HS-5 (cell line): ENCODE measurements around the gene CFAP206.
"Not testable (repeated sequence)": the region's sequence is repeated elsewhere in the genome, so short reads cannot be mapped to it uniquely, and the experiment has no call there.

Experiments used
- DNase-seq: peaks from one replicate; pipeline ENCODE4 v3.0.0-alpha.2; 2012; ENCODE audit warnings: low read depth

Gene CFAP206

GRCh38 chr6:87420360-87420759 lies 12.6 kb downstream of the CFAP206 start:
- DNase-seq, result no peak

GRCh38 chr6:87421576-87421975 lies 13.8 kb downstream of the CFAP206 start:
- no peak for DNase-seq

- no peak for DNase-seq
Measured at GRCh38 chr6:87426789-87427188, 19.0 kb downstream of the CFAP206 start.

GRCh38 chr6:87430499-87430898 lies 22.7 kb downstream of the CFAP206 start:
- no peak for DNase-seq

GRCh38 chr6:87431263-87431662 lies 23.5 kb downstream of the CFAP206 start:
- DNase-seq, result peak; percentile 60

- DNase-seq, result no peak
Measured at GRCh38 chr6:87436435-87436834, 28.7 kb downstream of the CFAP206 start.

- no peak for DNase-seq
Measured at GRCh38 chr6:87441711-87442110, 33.9 kb downstream of the CFAP206 start.

GRCh38 chr6:87444362-87444761 lies 36.6 kb downstream of the CFAP206 start:
- no peak for DNase-seq

GRCh38 chr6:87465051-87465450 lies 57.3 kb downstream of the CFAP206 start:
- DNase-seq, result no peak

- peak; percentile 69 for DNase-seq
Measured at GRCh38 chr6:87472525-87473418, 65.0 kb downstream of the CFAP206 start, which contains the start of gene SLC35A1. SLC35A1 (plus strand) TSS chr6:87472974; CDS start chr6:87473004, 30 bp downstream.

GRCh38 chr6:87473419-87473903 lies 65.7 kb downstream of the CFAP206 start:
- peak; percentile 15 for DNase-seq

GRCh38 chr6:87481931-87482330 lies 74.2 kb downstream of the CFAP206 start:
- DNase-seq, result no peak

GRCh38 chr6:87482366-87482765 lies 74.6 kb downstream of the CFAP206 start:
- DNase-seq, result no peak

GRCh38 chr6:87483929-87484328 lies 76.2 kb downstream of the CFAP206 start:
- DNase-seq, result peak; percentile 28

GRCh38 chr6:87484491-87484890 lies 76.7 kb downstream of the CFAP206 start:
- DNase-seq, result no peak

GRCh38 chr6:87487555-87487954 lies 79.8 kb downstream of the CFAP206 start:
- DNase-seq, result no peak

- not testable (repeated sequence) for DNase-seq
Measured at GRCh38 chr6:87489326-87489725, 81.6 kb downstream of the CFAP206 start.

- no peak for DNase-seq
Measured at GRCh38 chr6:87494761-87495422, 87.1 kb downstream of the CFAP206 start.

- DNase-seq, result no peak
Measured at GRCh38 chr6:87498048-87498447, 90.3 kb downstream of the CFAP206 start.

GRCh38 chr6:87501809-87502572 lies 94.2 kb downstream of the CFAP206 start:
- DNase-seq, result no peak

GRCh38 chr6:87504441-87504840 lies 96.7 kb downstream of the CFAP206 start:
- no peak for DNase-seq
